Activated CD8-positive, alpha-beta memory T cell treated with anti-CD3 and anti-CD28 coated beads, Interleukin-2, amount 50 U/mL, for 1 hour (primary cell): ENCODE measurements around the gene CADPS2.
"Not testable (repeated sequence)": the region's sequence is repeated elsewhere in the genome, so short reads cannot be mapped to it uniquely, and the experiment has no call there.

Experiments
- DNase-seq: peaks from one replicate; pipeline ENCODE4 v3.0.0-alpha.2; 2020; ENCODE audit errors: extremely low read depth

The CADPS2 gene

GRCh38 chr7:122710916-122711315 is 175.3 kb downstream of the CADPS2 start:
- DNase-seq = no peak

GRCh38 chr7:122709930-122710646 is 176.2 kb downstream of the CADPS2 start:
- no peak for DNase-seq

GRCh38 chr7:122706836-122707235 is 179.4 kb downstream of the CADPS2 start:
- no peak for DNase-seq

- no peak for DNase-seq
These were observed 183.3 kb downstream of the CADPS2 start, which contains the start of gene RNF148 for GRCh38 chr7:122702872-122703510. TSS of gene RNF148 (minus strand) at chr7:122702922. CDS start at chr7:122702750, 172 bp downstream.

- no peak for DNase-seq
These were observed 187.2 kb downstream of the CADPS2 start, which contains the start of gene RNF133 for GRCh38 chr7:122699017-122699416. TSS of gene RNF133 (minus strand) at chr7:122699117. CDS start at chr7:122698918, 199 bp downstream.

- DNase-seq = no peak
These were observed 190.4 kb downstream of the CADPS2 start for GRCh38 chr7:122695816-122696215.

GRCh38 chr7:122694697-122695096 is 191.6 kb downstream of the CADPS2 start:
- no peak for DNase-seq

- no peak for DNase-seq
These were observed 193.4 kb downstream of the CADPS2 start for GRCh38 chr7:122692769-122693309.

GRCh38 chr7:122691569-122692235 is 194.6 kb downstream of the CADPS2 start:
- DNase-seq = no peak

GRCh38 chr7:122689346-122690109 is 196.7 kb downstream of the CADPS2 start:
- DNase-seq = no peak

- DNase-seq = no peak
These were observed 197.8 kb downstream of the CADPS2 start for GRCh38 chr7:122688400-122688998.

- no peak for DNase-seq
These were observed 199.8 kb downstream of the CADPS2 start for GRCh38 chr7:122686360-122686878.

- no peak for DNase-seq
These were observed 201.8 kb downstream of the CADPS2 start for GRCh38 chr7:122684504-122684903.

- DNase-seq = no peak
These were observed 203.3 kb downstream of the CADPS2 start for GRCh38 chr7:122682815-122683550.

GRCh38 chr7:122681186-122681585 is 205.1 kb downstream of the CADPS2 start:
- DNase-seq = not testable (repeated sequence)

- DNase-seq = no peak
These were observed 206.4 kb downstream of the CADPS2 start for GRCh38 chr7:122679813-122680212.

- not testable (repeated sequence) for DNase-seq
These were observed 207.0 kb downstream of the CADPS2 start for GRCh38 chr7:122679269-122679709.

GRCh38 chr7:122677149-122677548 is 209.1 kb downstream of the CADPS2 start:
- no peak for DNase-seq

- DNase-seq = no peak
These were observed 209.8 kb downstream of the CADPS2 start for GRCh38 chr7:122676466-122676865.

GRCh38 chr7:122675621-122676020 is 210.6 kb downstream of the CADPS2 start:
- no peak for DNase-seq
